Measurements from ENCODE around the gene METTL4.

The METTL4 gene

GRCh38 chr18:2572892-2573291 is 1.6 kb upstream of the METTL4 start:
- DNase-seq: no peak
- Mint-ChIP-seq H3K27ac (no peak overlapping the region), H3K9me3 (no peaks in the 10 kb centered on the region), H3K4me3 (peak overlapping the region; percentile 99), H3K4me1 (peaks cover 48% of the 10 kb centered on the region), H3K27me3 (no peaks in the 10 kb centered on the region), H3K36me3 (ENCODE audit: low read depth) (peaks cover 53% of the 10 kb centered on the region)
- ATAC-seq: no peak

- Mint-ChIP-seq H3K4me1 (peaks cover 48% of the 10 kb centered on the region), H3K27me3 (no peaks in the 10 kb centered on the region), H3K27ac (peak overlapping the region; percentile 98), H3K36me3 (ENCODE audit: low read depth) (peaks cover 50% of the 10 kb centered on the region), H3K9me3 (no peaks in the 10 kb centered on the region), H3K4me3 (peak overlapping the region; percentile 99)
- peak; percentile 4 for ATAC-seq
- DNase-seq: no peak
Measured at GRCh38 chr18:2572171-2572569, 865 bp upstream of the METTL4 start.

- no peaks in the 10 kb centered on the region for H3K9me3 Mint-ChIP-seq
- ATAC-seq (peak; percentile 51), DNase-seq (peak; percentile 62)
- H3K4me3 Mint-ChIP-seq: peak overlapping the region; percentile 99
- peak overlapping the region; percentile 98 for H3K27ac Mint-ChIP-seq
- no peaks in the 10 kb centered on the region for H3K27me3 Mint-ChIP-seq
- peaks cover 49% of the 10 kb centered on the region for H3K4me1 Mint-ChIP-seq
- peaks cover 47% of the 10 kb centered on the region for H3K36me3 Mint-ChIP-seq (ENCODE audit: low read depth)
Measured at GRCh38 chr18:2570772-2571199, 519 bp downstream of the METTL4 start.

GRCh38 chr18:2569338-2570207 is 1.7 kb downstream of the METTL4 start:
- H3K4me3 Mint-ChIP-seq: peak overlapping the region; percentile 99
- H3K4me1 Mint-ChIP-seq: peaks cover 56% of the 10 kb centered on the region
- H3K36me3 Mint-ChIP-seq (ENCODE audit: low read depth): peaks cover 44% of the 10 kb centered on the region
- ATAC-seq (no peak), DNase-seq (no peak)
- peak overlapping the region; percentile 11 for H3K27ac Mint-ChIP-seq
- no peaks in the 10 kb centered on the region for H3K9me3 Mint-ChIP-seq
- no peaks in the 10 kb centered on the region for H3K27me3 Mint-ChIP-seq

GRCh38 chr18:2568605-2569004 is 2.7 kb downstream of the METTL4 start:
- H3K27me3 Mint-ChIP-seq: no peaks in the 10 kb centered on the region
- ATAC-seq (no peak), DNase-seq (no peak)
- no peak overlapping the region for H3K27ac Mint-ChIP-seq
- no peaks in the 10 kb centered on the region for H3K9me3 Mint-ChIP-seq
- peaks cover 57% of the 10 kb centered on the region for H3K4me1 Mint-ChIP-seq
- H3K36me3 Mint-ChIP-seq (ENCODE audit: low read depth): peaks cover 39% of the 10 kb centered on the region
- no peak overlapping the region for H3K4me3 Mint-ChIP-seq

- no peak for DNase-seq
- ATAC-seq: no peak
- Mint-ChIP-seq H3K27me3 (no peaks in the 10 kb centered on the region), H3K27ac (no peak overlapping the region), H3K4me3 (no peak overlapping the region), H3K4me1 (peaks cover 54% of the 10 kb centered on the region), H3K36me3 (ENCODE audit: low read depth) (peaks cover 37% of the 10 kb centered on the region), H3K9me3 (no peaks in the 10 kb centered on the region)
Measured at GRCh38 chr18:2568129-2568528, 3.2 kb downstream of the METTL4 start.

GRCh38 chr18:2564373-2564772 is 6.9 kb downstream of the METTL4 start:
- H3K4me3 Mint-ChIP-seq: no peak overlapping the region
- no peaks in the 10 kb centered on the region for H3K9me3 Mint-ChIP-seq
- H3K27ac Mint-ChIP-seq: no peak overlapping the region
- DNase-seq (no peak), ATAC-seq (no peak)
- peaks cover 36% of the 10 kb centered on the region for H3K36me3 Mint-ChIP-seq (ENCODE audit: low read depth)
- H3K27me3 Mint-ChIP-seq: no peaks in the 10 kb centered on the region
- H3K4me1 Mint-ChIP-seq: peaks cover 33% of the 10 kb centered on the region

GRCh38 chr18:2559249-2559648 is 12.1 kb downstream of the METTL4 start:
- DNase-seq (no peak), ATAC-seq (no peak)
- no peaks in the 10 kb centered on the region for H3K9me3 Mint-ChIP-seq
- H3K4me3 Mint-ChIP-seq: no peak overlapping the region
- peaks cover 3% of the 10 kb centered on the region for H3K4me1 Mint-ChIP-seq
- H3K27me3 Mint-ChIP-seq: no peaks in the 10 kb centered on the region
- no peak overlapping the region for H3K27ac Mint-ChIP-seq
- H3K36me3 Mint-ChIP-seq (ENCODE audit: low read depth): peaks cover 16% of the 10 kb centered on the region

GRCh38 chr18:2557536-2557935 is 13.8 kb downstream of the METTL4 start:
- peaks cover 2% of the 10 kb centered on the region for H3K4me1 Mint-ChIP-seq
- peaks cover 10% of the 10 kb centered on the region for H3K36me3 Mint-ChIP-seq (ENCODE audit: low read depth)
- no peaks in the 10 kb centered on the region for H3K27me3 Mint-ChIP-seq
- no peak overlapping the region for H3K4me3 Mint-ChIP-seq
- no peak overlapping the region for H3K27ac Mint-ChIP-seq
- DNase-seq (no peak), ATAC-seq (no peak)
- no peaks in the 10 kb centered on the region for H3K9me3 Mint-ChIP-seq

- Mint-ChIP-seq H3K27me3 (no peaks in the 10 kb centered on the region), H3K4me3 (no peak overlapping the region), H3K4me1 (peaks cover 2% of the 10 kb centered on the region), H3K9me3 (no peaks in the 10 kb centered on the region), H3K36me3 (ENCODE audit: low read depth) (peaks cover 7% of the 10 kb centered on the region), H3K27ac (no peak overlapping the region)
- no peak for DNase-seq
- no peak for ATAC-seq
Measured at GRCh38 chr18:2555895-2556294, 15.4 kb downstream of the METTL4 start.

- H3K36me3 Mint-ChIP-seq (ENCODE audit: low read depth): peaks cover 14% of the 10 kb centered on the region
- H3K27ac Mint-ChIP-seq: no peak overlapping the region
- H3K4me1 Mint-ChIP-seq: peaks cover 4% of the 10 kb centered on the region
- H3K4me3 Mint-ChIP-seq: no peak overlapping the region
- ATAC-seq: no peak
- DNase-seq: no peak
- H3K9me3 Mint-ChIP-seq: no peaks in the 10 kb centered on the region
- no peaks in the 10 kb centered on the region for H3K27me3 Mint-ChIP-seq
Measured at GRCh38 chr18:2554696-2555095, 16.6 kb downstream of the METTL4 start.

GRCh38 chr18:2551425-2551824 is 19.9 kb downstream of the METTL4 start:
- no peaks in the 10 kb centered on the region for H3K27me3 Mint-ChIP-seq
- no peak for DNase-seq
- no peak for ATAC-seq
- peaks cover 20% of the 10 kb centered on the region for H3K36me3 Mint-ChIP-seq (ENCODE audit: low read depth)
- H3K27ac Mint-ChIP-seq: no peak overlapping the region
- H3K9me3 Mint-ChIP-seq: no peaks in the 10 kb centered on the region
- no peak overlapping the region for H3K4me3 Mint-ChIP-seq
- H3K4me1 Mint-ChIP-seq: peaks cover 2% of the 10 kb centered on the region

GRCh38 chr18:2549462-2549861 is 21.8 kb downstream of the METTL4 start:
- no peak overlapping the region for H3K27ac Mint-ChIP-seq

GRCh38 chr18:2547477-2548087 is 23.7 kb downstream of the METTL4 start:
- peaks cover 19% of the 10 kb centered on the region for H3K36me3 Mint-ChIP-seq (ENCODE audit: low read depth)

More at GRCh38 chr18:2549462-2549861, 21.8 kb downstream of the METTL4 start:
- H3K9me3 Mint-ChIP-seq: no peaks in the 10 kb centered on the region
- no peak overlapping the region for H3K4me3 Mint-ChIP-seq
- DNase-seq: no peak
- no peak for ATAC-seq
- peaks cover 2% of the 10 kb centered on the region for H3K4me1 Mint-ChIP-seq
- H3K27me3 Mint-ChIP-seq: no peaks in the 10 kb centered on the region
- H3K36me3 Mint-ChIP-seq (ENCODE audit: low read depth): peaks cover 21% of the 10 kb centered on the region

GRCh38 chr18:2545155-2545554 is 26.1 kb downstream of the METTL4 start:
- ATAC-seq: no peak

More at GRCh38 chr18:2547477-2548087, 23.7 kb downstream of the METTL4 start:
- no peaks in the 10 kb centered on the region for H3K27me3 Mint-ChIP-seq
- H3K4me3 Mint-ChIP-seq: no peak overlapping the region
- H3K4me1 Mint-ChIP-seq: peaks cover 2% of the 10 kb centered on the region
- no peak overlapping the region for H3K27ac Mint-ChIP-seq
- DNase-seq (no peak), ATAC-seq (no peak)
- no peaks in the 10 kb centered on the region for H3K9me3 Mint-ChIP-seq

More at GRCh38 chr18:2545155-2545554, 26.1 kb downstream of the METTL4 start:
- DNase-seq: no peak
- H3K9me3 Mint-ChIP-seq: no peaks in the 10 kb centered on the region
- no peak overlapping the region for H3K4me3 Mint-ChIP-seq
- no peaks in the 10 kb centered on the region for H3K27me3 Mint-ChIP-seq
- peaks cover 2% of the 10 kb centered on the region for H3K4me1 Mint-ChIP-seq
- no peak overlapping the region for H3K27ac Mint-ChIP-seq
- H3K36me3 Mint-ChIP-seq (ENCODE audit: low read depth): peaks cover 13% of the 10 kb centered on the region

Data from activated naive CD8-positive, alpha-beta T cell treated with anti-CD3 and anti-CD28 coated beads, Interleukin-2, amount 50 U/mL, for 24 hours (primary cell).